Effector memory CD8-positive, alpha-beta T cell (primary cell): Measurements from ENCODE around the gene MYO15A.
A peak's percentile ranks its signal among the peaks of the same experiment; 100 is the strongest.

ENCODE experiments used
- ATAC-seq: fragments of 150-1000 bp; cut with Tn5 transposase; replicated peaks from 2 replicates; pipeline ENCODE4 v1.10.0; 2021; ENCODE audit warnings: mild to moderate bottlenecking, moderate library complexity
- DNase-seq, 3 experiments: peaks; one replicate each; pipeline ENCODE4 v3.0.0; 2021
- H3K27ac Mint-ChIP-seq, 2 donors: one replicate each; pipeline ENCODE4 v1.8.0; 2022; ENCODE audit warnings: mild to moderate bottlenecking in 2 of 2, mixed read lengths in 2 of 2, moderate library complexity in 2 of 2
- H3K27me3 Mint-ChIP-seq, 2 donors: one replicate each; pipeline ENCODE4 v1.8.0; 2022; ENCODE audit warnings: mixed read lengths in 2 of 2
- H3K36me3 Mint-ChIP-seq: one replicate; pipeline ENCODE4 v1.8.0; 2022; ENCODE audit warnings: mild to moderate bottlenecking, moderate library complexity, mixed read lengths; ENCODE audit not compliant: insufficient read depth
- H3K4me1 Mint-ChIP-seq, 2 donors: one replicate each; pipeline ENCODE4 v1.8.0; 2022; ENCODE audit warnings: low read depth in 2 of 2, mixed read lengths in 2 of 2
- H3K4me3 Mint-ChIP-seq, 2 donors: one replicate each; pipeline ENCODE4 v1.8.0; 2022; ENCODE audit warnings: mild to moderate bottlenecking in 2 of 2, mixed read lengths in 2 of 2, moderate library complexity in 2 of 2
- H3K9me3 Mint-ChIP-seq, 2 donors: one replicate each; pipeline ENCODE4 v1.8.0; 2022; ENCODE audit warnings: mixed read lengths in 2 of 2

MYO15A gene

DNA sequence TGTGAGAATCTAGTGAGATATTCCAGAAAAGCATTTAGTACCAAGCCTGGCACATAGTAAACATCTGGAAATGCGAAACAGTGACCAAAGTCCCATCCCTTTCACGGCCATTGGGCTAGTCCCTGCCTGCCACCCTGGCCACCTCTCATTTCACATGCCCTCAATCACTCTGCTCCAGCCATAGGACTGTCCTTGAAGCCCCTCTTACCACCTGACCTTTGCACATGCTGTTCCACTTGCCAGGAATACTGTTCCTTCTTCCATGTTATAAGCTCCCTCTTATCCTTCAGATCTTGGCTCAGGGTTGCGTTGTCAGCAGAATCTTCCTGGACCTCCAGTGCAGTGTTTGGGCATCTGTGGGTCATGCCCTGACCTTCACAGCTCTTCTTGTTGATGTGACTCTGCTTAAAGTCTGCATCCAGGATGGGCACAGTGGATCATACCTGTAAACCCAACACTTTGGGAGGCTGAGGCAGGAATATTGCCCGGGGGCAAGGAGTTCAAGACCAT, 2.1 kb downstream of the MYO15A start:
- DNase-seq = no peak
- H3K4me1 Mint-ChIP-seq = peaks cover 0 to 4% of the 10 kb centered on the region in 2 donors
- peaks cover 2% of the 10 kb centered on the region for H3K36me3 Mint-ChIP-seq
- H3K9me3 Mint-ChIP-seq = no peaks in the 10 kb centered on the region
- H3K27me3 Mint-ChIP-seq = peaks cover 0 to 5% of the 10 kb centered on the region in 2 donors
- peak overlapping the region in 1 of 2 donors; percentile 29 for H3K27ac Mint-ChIP-seq
- H3K4me3 Mint-ChIP-seq = no peak overlapping the region
- ATAC-seq = no peak

DNA sequence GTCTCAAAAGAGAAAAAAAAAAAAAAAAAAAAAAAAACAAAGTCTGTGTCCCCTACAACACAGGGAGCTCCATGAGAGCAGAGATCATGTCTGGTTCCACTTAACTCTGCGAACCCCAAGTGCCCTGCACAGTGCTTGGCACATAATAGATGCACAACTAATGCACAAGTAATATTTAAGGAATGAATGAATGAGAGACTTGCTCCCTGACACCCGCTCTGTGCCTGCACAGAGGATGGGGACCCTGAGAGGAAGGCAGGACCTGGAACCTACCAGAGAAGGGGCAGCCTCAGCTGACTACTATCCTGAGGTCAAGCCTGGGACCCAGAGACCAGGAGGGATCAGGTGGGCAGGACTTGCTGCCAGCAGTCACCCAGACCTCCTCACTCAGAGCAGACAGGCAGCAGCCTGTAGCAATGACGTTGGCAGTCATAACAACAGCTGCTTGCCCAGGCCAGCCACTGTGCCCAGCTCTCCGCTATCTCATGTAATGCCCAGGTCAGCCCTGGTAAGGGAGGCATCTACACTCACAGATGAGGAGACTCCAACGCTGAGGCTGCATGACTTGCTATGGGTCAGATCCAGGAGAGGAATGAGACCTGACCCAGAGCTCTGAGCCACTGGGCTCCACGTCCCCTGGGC, 2.9 kb downstream of the MYO15A start:
- H3K4me3 Mint-ChIP-seq = no peak overlapping the region
- ATAC-seq (no peak), DNase-seq (no peak)
- H3K9me3 Mint-ChIP-seq = no peaks in the 10 kb centered on the region
- H3K36me3 Mint-ChIP-seq = peaks cover 2% of the 10 kb centered on the region
- peaks cover 0 to 4% of the 10 kb centered on the region in 2 donors for H3K4me1 Mint-ChIP-seq
- H3K27ac Mint-ChIP-seq = peak overlapping the region in 1 of 2 donors; percentile 29
- H3K27me3 Mint-ChIP-seq = peaks cover 0 to 10% of the 10 kb centered on the region in 2 donors

DNA sequence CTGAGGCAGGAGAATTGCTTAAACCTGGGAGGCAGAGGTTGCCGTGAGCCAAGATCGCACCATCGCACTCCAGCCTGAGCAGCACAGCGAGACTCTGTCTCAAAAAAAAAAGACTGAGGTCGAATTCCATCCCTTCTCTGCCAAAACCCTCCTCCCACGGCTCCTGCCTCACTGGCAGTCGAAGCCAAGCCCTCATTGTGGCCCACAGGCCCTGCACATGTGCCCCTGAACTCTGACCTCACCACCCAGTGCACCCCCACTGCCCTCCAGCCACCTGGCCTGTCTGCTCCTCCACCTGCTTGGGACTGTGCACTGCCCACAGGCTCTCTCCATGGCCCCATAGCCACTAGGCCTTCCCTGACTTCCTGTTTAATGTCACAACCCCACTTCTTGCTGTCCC, 7.0 kb downstream of the MYO15A start:
- H3K9me3 Mint-ChIP-seq = no peaks in the 10 kb centered on the region
- no peaks in the 10 kb centered on the region for H3K4me1 Mint-ChIP-seq
- ATAC-seq (no peak), DNase-seq (no peak)
- H3K36me3 Mint-ChIP-seq = no peaks in the 10 kb centered on the region
- H3K27ac Mint-ChIP-seq = no peak overlapping the region
- peaks cover 0 to 10% of the 10 kb centered on the region in 2 donors for H3K27me3 Mint-ChIP-seq
- no peak overlapping the region for H3K4me3 Mint-ChIP-seq

DNA sequence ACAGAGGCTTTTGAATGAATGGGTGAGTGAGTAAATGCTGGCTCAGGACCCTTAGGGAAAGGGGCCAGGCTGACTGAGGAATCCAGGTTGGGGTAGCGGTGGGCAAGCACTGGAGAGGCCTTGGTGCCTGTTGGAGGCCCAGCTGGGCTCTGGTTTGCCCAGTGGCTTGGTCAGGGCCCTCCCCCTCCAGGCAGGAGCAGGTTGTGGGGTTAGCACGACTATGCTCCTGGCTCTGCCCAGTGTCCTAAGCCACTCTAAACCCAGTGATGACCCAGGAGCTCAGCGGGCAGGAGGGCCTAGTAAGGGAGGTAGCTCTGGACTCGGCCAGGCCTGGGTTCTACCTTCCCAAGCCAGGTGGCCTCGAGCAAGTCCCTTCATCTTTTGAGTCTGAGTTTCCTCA, 7.5 kb downstream of the MYO15A start:
- ATAC-seq (no peak), DNase-seq (no peak)
- H3K36me3 Mint-ChIP-seq = no peaks in the 10 kb centered on the region
- peaks cover 0 to 10% of the 10 kb centered on the region in 2 donors for H3K27me3 Mint-ChIP-seq
- no peaks in the 10 kb centered on the region for H3K9me3 Mint-ChIP-seq
- no peak overlapping the region for H3K27ac Mint-ChIP-seq
- H3K4me3 Mint-ChIP-seq = no peak overlapping the region
- no peaks in the 10 kb centered on the region for H3K4me1 Mint-ChIP-seq

DNA sequence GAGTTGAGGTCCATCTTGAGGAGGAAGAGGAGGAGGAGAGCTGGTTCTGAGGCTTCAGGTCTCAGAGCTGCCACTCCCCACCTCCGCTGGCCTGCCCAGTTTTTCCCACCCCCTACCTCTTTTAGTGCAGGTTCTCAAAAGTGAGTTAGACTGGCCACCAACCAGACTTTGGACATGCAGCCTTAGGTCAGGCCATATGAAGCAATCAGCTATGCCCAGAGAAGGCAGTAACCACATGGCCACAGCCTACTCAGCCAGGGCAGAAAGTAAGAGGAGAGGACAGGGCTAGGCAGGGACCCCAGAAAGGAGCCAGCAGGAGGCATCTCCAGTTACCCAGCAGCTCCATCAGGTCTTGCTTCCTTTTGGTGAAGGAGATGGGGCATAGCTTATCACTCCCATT, 9.0 kb downstream of the MYO15A start:
- Mint-ChIP-seq H3K27me3 (peaks cover 0 to 10% of the 10 kb centered on the region in 2 donors), H3K9me3 (no peaks in the 10 kb centered on the region), H3K36me3 (peaks cover under 1% of the 10 kb centered on the region), H3K4me3 (no peak overlapping the region), H3K27ac (no peak overlapping the region), H3K4me1 (no peaks in the 10 kb centered on the region)
- DNase-seq (no peak), ATAC-seq (no peak)

DNA sequence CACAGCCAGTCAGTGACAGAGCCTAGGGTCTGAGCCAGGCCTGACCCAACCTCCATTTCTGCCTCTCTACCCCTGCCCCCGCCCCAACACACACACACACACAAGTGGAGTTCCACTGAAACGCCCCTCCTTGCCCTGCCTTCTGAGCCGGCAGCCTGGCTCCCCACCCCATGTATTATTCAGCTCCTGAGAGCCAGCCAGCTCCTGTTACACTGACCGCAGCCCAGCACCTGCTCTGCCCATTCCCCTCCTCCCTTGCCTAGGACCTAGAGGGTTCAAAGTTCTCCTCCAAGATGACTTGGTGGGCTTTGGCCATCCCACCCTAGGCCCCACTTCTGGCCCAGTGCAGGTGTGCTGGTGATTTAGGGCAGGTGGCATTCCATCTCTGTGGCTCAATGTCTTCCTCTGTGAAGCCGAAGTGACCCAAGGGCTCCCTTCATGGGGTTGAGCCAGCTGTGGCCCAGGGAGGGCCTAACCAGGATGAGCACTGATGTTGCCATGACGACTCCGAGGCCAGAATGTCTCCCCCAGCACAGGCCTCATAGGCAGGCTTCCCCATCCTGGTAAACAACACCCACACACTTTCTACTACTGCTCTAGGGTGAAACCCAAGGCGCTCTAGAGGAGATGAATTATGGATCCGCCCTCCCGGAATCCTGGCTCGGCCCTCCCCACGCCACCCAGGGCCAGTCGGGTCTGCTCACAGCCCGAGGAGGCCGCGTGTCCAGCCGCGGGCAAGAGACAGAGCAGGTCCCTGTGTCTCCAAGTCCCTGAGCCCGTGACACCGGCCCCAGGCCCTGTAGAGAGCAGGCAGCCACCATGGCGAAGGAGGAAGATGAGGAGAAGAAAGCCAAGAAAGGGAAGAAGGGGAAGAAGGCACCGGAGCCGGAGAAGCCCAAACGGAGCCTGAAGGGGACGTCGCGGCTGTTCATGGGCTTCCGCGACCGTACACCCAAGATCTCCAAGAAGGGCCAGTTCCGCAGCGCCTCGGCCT, 9.7 kb downstream of the MYO15A start:
- Mint-ChIP-seq H3K9me3 (no peaks in the 10 kb centered on the region), H3K27ac (peak overlapping the region in 1 of 2 donors; percentile 29), H3K4me3 (no peak overlapping the region)

DNA sequence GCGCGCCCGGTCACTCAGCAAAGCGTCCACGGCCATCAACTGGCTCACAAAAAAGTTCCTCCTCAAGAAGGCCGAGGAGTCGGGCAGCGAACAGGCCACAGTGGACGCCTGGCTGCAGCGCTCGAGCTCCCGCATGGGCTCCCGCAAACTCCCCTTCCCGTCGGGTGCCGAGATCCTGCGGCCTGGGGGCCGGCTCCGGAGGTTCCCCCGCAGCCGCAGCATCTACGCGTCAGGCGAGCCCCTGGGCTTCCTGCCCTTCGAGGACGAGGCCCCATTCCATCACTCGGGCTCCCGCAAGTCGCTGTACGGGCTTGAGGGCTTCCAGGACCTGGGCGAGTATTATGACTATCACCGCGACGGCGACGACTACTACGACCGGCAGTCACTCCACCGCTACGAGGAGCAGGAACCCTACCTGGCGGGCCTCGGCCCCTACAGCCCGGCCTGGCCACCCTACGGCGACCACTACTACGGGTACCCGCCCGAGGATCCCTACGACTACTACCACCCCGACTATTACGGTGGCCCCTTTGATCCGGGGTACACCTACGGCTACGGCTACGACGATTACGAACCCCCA, 10.7 kb downstream of the MYO15A start:
- DNase-seq (no peak), ATAC-seq (no peak)
- peaks cover 3% of the 10 kb centered on the region for H3K36me3 Mint-ChIP-seq
- H3K4me1 Mint-ChIP-seq = no peaks in the 10 kb centered on the region
- H3K27me3 Mint-ChIP-seq = peaks cover 0 to 10% of the 10 kb centered on the region in 2 donors
- H3K9me3 Mint-ChIP-seq = no peaks in the 10 kb centered on the region
- no peak overlapping the region for H3K27ac Mint-ChIP-seq
- no peak overlapping the region for H3K4me3 Mint-ChIP-seq

More for the DNA sequence above, 9.7 kb downstream of the MYO15A start:
- DNase-seq (no peak), ATAC-seq (no peak)
- H3K36me3 Mint-ChIP-seq = peaks cover 3% of the 10 kb centered on the region
- H3K4me1 Mint-ChIP-seq = no peaks in the 10 kb centered on the region
- peaks cover 0 to 10% of the 10 kb centered on the region in 2 donors for H3K27me3 Mint-ChIP-seq

DNA sequence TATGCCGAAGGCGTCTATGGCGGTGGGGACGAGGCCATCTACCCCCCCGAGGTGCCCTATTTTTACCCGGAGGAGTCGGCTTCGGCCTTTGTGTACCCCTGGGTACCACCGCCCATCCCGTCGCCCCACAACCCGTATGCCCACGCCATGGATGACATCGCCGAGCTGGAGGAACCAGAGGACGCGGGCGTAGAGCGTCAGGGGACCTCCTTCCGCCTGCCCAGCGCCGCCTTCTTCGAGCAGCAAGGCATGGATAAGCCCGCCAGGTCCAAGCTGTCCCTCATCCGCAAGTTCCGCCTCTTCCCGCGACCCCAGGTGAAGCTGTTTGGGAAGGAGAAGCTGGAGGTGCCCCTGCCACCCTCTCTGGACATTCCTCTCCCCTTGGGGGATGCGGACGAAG, 11.4 kb downstream of the MYO15A start:
- no peak for DNase-seq

DNA sequence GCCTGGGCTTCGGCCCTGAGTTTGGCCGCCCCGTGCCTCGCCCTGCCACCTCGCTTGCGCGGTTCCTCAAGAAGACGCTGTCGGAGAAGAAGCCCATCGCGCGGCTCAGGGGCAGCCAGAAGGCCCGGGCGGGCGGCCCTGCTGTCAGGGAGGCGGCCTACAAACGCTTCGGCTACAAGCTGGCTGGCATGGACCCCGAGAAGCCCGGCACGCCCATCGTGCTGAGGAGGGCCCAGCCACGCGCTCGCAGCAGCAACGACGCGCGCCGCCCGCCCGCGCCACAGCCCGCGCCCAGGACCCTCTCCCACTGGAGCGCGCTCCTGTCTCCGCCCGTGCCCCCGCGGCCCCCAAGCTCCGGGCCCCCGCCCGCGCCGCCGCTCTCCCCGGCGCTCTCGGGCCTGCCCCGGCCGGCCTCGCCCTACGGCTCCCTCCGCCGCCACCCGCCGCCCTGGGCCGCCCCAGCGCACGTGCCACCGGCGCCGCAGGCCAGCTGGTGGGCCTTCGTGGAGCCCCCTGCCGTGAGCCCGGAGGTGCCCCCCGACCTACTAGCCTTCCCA, 12.0 kb downstream of the MYO15A start:
- Mint-ChIP-seq H3K9me3 (no peaks in the 10 kb centered on the region), H3K27me3 (peaks cover 0 to 6% of the 10 kb centered on the region in 2 donors), H3K27ac (no peak overlapping the region), H3K36me3 (peaks cover 3% of the 10 kb centered on the region), H3K4me3 (no peak overlapping the region), H3K4me1 (no peaks in the 10 kb centered on the region)
- no peak for ATAC-seq
- DNase-seq = no peak

More for the DNA sequence above, 11.4 kb downstream of the MYO15A start:
- Mint-ChIP-seq H3K4me3 (no peak overlapping the region), H3K4me1 (no peaks in the 10 kb centered on the region), H3K36me3 (peaks cover 3% of the 10 kb centered on the region), H3K27ac (no peak overlapping the region), H3K9me3 (no peaks in the 10 kb centered on the region), H3K27me3 (peaks cover 0 to 10% of the 10 kb centered on the region in 2 donors)
- ATAC-seq = no peak

DNA sequence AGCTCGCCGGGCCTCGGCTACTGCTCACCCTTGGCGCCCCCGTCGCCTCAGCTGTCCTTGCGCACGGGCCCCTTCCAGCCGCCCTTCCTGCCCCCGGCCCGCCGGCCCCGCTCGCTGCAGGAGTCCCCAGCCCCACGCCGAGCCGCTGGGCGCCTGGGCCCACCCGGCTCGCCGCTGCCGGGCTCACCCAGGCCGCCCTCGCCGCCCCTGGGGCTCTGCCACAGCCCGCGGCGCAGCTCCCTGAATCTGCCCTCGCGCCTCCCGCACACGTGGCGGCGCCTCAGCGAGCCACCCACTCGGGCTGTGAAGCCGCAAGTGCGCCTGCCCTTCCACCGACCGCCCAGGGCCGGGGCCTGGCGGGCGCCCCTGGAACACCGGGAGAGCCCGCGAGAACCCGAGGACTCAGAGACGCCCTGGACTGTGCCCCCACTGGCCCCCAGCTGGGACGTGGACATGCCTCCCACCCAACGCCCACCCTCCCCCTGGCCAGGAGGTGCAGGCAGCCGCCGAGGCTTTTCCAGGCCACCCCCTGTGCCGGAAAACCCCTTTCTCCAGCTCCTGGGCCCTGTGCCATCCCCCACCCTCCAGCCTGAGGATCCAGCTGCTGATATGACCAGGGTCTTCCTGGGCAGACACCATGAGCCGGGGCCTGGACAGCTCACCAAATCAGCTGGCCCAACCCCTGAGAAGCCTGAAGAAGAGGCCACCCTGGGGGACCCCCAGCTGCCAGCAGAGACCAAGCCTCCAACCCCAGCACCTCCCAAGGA, 12.8 kb downstream of the MYO15A start:
- H3K9me3 Mint-ChIP-seq = no peaks in the 10 kb centered on the region
- no peak for ATAC-seq
- H3K36me3 Mint-ChIP-seq = peaks cover 3% of the 10 kb centered on the region
- no peaks in the 10 kb centered on the region for H3K4me1 Mint-ChIP-seq
- no peak for DNase-seq
- H3K4me3 Mint-ChIP-seq = no peak overlapping the region
- no peaks in the 10 kb centered on the region for H3K27me3 Mint-ChIP-seq
- H3K27ac Mint-ChIP-seq = no peak overlapping the region

DNA sequence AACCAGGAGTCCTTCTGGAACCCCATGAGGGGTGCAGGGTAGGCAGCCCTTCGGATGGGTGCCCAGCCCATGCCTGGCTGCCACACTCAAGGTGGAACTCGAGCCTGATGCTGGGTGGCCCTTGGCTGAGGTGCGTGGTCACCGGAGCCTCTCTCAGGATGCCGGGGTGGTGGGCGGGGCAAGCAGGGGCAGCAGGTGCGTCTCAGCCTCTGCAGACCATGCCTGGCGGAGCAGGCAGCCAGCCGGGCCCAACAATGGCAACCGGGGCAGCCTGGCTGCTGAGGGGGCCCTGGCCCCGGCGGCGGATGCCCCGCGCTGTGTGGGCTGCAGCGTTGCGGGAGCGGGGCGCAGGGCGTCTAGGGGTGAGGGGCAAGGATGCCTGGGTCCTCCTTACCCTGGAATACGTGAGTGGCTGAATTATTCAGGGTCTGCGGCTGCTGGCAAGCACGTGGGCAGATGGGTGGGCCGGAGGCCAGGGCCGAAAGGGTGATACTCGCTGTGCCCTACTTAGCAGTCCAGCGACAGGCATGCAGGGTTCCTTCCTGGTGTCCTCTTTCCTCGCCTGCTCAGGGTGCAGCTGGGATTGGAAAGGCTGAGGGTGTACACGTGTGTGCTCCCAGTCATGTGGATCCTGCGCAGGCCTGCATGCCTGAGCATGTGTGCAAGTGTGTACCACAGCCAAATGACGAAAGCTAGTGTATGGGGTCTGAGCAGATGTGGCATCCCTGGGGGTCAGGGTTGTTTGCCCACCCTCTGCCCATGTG, 14.6 kb downstream of the MYO15A start:
- no peaks in the 10 kb centered on the region for H3K4me1 Mint-ChIP-seq
- no peak overlapping the region for H3K27ac Mint-ChIP-seq
- no peak overlapping the region for H3K4me3 Mint-ChIP-seq
- ATAC-seq (no peak), DNase-seq (no peak)
- peaks cover 3% of the 10 kb centered on the region for H3K36me3 Mint-ChIP-seq
- no peaks in the 10 kb centered on the region for H3K9me3 Mint-ChIP-seq
- H3K27me3 Mint-ChIP-seq = no peaks in the 10 kb centered on the region
